Muscle of arm (tissue), 12 donors: Measurements from ENCODE around the gene TFDP2. TPM values are rescaled to one million over a fixed set of nuclear protein-coding genes. Genes with fewer than 3 reads are reported as not detected.
A peak's percentile ranks its signal among the peaks of the same experiment; 100 is the strongest.
"Not testable (repeated sequence)": the region's sequence is repeated elsewhere in the genome, so short reads cannot be mapped to it uniquely, and the experiment has no call there.

Experiments
- DNase-seq: peaks from one replicate; pipeline ENCODE4 v3.0.0-alpha.2; 2013
- polyA plus RNA-seq, 12 donors: library from polyadenylated mRNA; unstranded; fragments of 120-200 nt; gene quantifications; one replicate each; pipeline ENCODE4 v1.2.1, GENCODE V29; 2013; ENCODE audit not compliant: insufficient read length in 12 of 12

TFDP2 gene
- polyA plus RNA-seq, 12 donors: 24.5 to 82.9 (median 44.4) TPM

DNA sequence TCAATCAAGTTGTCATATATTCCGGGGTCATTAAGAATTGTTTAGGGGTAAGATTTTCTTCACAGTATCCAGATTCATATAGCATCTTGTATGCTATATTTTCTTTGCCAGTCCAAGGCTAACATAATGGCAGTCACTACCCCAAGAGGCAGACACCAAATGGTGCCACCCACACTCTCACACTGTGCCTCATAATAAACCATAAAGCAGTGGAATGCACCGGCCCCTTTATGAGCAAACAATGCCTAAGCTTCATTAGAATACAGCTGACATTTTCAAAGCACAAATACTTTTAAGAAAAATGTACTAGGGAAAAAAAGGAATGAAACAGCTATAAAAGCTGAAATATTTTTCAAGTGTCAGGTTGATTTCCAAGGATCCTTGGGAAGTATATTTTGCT lies 121.6 kb downstream of the TFDP2 start:
- DNase-seq: peak; percentile 17

DNA sequence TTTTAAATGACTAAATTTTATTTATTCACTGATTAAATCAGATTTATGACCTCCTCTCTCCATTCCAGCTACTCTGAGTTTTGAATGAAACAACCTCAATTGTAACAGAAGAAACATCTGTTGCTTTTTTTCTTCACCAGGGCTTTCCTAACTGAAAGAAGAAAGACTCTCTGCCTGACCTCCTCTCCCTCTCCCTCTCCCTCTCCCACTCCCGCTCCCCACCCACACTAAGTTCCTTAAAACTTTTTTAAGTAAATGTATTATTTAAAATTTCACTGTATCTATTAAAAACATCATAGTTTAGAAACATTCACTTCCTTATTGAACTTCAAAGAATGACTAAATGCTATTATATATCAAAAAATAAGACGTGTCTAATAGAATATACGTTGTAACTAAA lies 122.0 kb downstream of the TFDP2 start:
- peak; percentile 18 for DNase-seq

- DNase-seq: no peak
Measured at GRCh38 chr3:142026333-142026732, 123.0 kb downstream of the TFDP2 start.

- DNase-seq: no peak
Measured at GRCh38 chr3:142022381-142022780, 127.0 kb downstream of the TFDP2 start.

- DNase-seq: no peak
Measured at GRCh38 chr3:142021127-142021526, 128.2 kb downstream of the TFDP2 start.

- no peak for DNase-seq
Measured at GRCh38 chr3:142019794-142020320, 129.5 kb downstream of the TFDP2 start.

GRCh38 chr3:142013993-142014392 lies 135.4 kb downstream of the TFDP2 start:
- no peak for DNase-seq

DNA sequence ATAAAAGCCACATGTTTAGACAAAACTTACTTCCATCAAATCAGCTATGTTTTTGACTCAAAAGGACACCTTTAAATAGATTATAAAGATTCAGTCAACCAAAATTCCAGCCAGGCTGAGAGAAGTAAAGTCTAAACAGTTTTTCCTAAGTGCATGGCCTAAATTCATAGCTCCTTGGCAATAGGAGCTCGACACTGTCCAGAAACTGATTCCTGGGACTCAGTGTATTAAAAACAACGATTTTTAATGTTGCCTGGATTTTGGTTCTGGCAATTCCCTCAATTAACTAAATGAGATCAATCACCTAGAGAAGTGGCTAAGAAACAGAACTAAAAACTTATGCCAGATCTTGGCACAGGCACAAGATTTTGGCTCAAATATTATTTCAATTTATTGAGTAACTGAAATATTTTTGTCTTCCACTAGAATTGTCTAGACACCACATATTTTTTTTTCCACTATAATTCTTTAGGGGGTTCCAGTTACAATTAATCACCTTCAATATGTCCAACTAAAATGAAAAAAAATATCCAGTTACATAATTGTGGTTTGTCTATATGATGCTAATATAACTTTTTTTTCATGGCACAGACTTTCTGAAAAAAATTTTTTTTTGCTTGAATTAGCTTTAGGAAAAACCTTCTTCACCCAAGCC lies 135.9 kb downstream of the TFDP2 start:
- DNase-seq: peak; percentile 53

- no peak for DNase-seq
Measured at GRCh38 chr3:142009029-142009428, 140.3 kb downstream of the TFDP2 start.

DNA sequence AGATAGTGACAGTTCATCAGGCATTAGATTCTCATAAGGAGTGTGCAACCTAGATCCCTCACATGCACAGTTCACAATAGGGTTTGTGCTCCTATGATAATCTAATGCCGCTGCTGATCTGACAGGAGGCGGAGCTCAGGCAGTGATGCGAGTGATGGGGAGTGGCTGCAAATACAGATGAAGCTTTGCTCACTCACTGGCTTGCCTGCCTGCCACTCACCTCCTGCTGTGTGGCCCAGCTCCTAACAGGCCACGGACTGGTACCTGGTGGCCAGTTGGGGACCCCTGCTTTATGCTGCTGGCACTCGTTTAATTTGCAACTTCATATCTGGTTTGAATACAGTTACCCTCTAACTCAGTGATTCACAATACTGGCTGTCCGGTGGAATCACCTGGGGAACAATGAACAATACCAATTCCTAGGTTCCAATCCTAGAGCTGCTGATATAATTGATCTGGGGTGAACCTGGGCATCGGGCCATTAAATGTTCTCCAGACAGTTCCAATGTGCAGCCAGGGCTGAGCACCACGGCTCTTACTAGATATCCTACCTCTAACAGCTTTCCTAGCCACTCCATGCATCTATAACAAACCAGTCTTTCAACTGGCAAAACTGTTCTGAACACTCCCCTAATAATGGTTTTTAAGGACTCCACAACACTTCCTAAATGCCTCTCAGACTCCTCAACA lies 141.5 kb downstream of the TFDP2 start:
- DNase-seq: no peak

- DNase-seq: not testable (repeated sequence)
Measured at GRCh38 chr3:142004957-142005356, 144.4 kb downstream of the TFDP2 start.

DNA sequence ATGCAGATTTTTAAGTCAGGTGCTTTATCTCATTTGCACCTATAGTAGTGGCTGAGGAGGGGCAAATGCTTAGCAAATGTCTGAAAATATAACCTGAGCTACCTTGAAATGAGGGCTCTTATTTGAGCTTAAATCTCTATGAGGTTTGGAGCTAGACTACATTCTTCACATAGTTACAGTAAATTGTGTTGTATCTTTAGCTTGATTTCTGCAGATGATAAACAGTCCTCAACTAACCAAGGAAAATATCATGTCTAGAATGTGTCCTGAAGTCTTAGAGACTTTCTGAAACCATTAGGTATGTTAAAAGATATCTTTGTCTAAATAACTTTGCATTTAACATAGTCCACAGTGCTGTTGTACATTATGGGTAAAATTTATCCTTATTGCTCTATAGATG lies 145.3 kb downstream of the TFDP2 start:
- no peak for DNase-seq

DNA sequence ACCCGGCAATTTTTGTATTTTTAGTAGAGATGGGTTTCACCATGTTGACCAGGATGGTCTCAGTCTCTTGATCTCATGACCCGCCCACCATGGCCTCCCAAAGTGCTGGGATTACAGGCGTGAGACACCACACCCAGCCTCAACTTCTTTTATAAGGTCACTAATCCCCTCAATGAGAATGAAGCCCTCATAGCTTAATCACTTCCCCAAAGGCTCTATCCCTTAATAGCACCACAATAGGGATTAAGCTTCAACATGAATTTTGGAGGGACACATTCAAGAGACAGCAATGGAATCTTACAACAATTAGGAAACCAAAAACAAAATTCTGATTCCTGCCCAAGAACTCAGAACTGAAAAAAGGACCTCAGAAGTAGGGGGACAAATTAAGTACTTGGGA lies 146.1 kb downstream of the TFDP2 start:
- DNase-seq: no peak

DNA sequence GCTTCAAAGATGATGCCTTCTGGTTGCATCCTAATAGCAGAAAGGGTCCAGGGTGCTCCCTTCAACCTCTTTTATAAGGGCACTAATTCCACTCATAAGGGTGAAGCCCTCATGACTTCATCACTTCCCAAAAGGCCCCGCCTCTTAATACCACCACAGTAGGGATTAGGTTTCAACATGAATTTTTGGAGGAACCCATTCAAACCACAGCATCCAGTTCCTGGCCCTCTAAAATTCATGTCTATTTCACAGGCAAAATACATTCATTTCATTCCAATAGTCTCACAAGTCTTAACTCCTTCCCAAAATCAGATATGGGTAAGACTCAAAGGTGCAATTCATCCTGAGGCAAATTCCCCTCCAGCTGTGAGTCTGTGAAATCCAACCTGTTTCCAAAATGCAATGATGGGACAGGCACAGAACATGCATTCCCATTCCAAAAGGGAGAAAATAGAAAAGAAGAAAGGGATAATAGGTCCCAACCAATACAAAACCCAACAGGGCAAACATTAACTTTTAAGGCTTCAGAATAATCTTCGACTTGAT lies 148.9 kb downstream of the TFDP2 start:
- DNase-seq: no peak

- DNase-seq: peak; percentile 12
Measured at GRCh38 chr3:141998669-141999290, 150.6 kb downstream of the TFDP2 start.

DNA sequence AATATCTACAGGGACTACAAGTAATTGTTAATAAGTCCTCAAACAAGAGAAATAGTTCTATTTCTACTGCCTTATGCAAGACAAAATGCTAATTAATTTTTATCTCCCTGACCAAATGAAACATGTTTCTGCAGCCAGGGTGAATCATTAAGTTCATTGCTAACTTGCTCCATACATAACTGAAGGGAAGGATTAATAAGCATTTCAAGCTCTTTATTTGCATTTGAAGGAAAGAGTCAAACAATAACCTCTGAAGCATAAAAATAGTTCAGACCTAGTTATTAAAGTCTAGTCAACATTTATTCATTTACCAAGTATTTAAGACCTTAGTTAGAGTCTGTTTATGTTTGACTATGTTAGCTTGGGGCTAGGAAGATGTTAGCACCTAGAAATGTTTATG lies 152.9 kb downstream of the TFDP2 start:
- DNase-seq: no peak

DNA sequence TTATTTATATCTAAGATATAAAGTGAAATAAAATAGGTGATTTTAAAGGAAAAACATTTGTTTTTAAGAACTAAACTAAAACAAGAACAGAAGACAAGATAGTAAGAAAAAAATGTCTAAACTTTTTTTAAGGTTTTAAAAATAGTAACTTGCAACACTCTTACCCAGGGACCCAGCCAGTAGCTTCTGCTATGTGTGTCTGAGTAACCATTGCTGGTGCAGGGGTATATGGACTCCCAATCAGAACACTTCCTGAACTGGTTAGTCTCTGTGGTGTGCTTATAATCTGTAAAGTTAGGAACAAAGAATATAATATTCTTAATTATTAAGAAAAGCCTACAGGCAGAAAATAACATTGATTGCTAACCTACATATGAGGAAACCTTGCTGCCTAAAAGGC lies 154.5 kb downstream of the TFDP2 start:
- no peak for DNase-seq

DNA sequence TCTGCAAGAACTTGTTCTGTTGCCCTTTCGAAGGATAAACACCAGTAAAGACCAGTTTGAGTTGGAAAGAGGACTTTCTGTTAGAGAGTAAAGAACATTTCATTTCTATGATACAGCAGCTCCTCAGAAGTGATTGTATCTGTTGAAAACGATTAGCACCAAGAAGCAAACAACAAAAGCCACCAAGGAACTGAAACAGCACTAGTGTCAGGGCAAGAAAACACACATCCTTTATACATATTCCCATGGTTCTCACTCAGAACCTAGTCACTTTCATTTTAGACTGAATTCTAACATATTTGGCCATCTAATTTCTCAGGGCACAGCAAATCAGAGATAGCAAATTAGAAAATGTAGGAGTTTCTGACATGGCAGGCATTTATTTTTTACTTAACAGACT lies 156.8 kb downstream of the TFDP2 start:
- DNase-seq: no peak

- DNase-seq: no peak
Measured at GRCh38 chr3:141986548-141987107, 162.7 kb downstream of the TFDP2 start.

- no peak for DNase-seq
Measured at GRCh38 chr3:141981084-141981483, 168.3 kb downstream of the TFDP2 start.

DNA sequence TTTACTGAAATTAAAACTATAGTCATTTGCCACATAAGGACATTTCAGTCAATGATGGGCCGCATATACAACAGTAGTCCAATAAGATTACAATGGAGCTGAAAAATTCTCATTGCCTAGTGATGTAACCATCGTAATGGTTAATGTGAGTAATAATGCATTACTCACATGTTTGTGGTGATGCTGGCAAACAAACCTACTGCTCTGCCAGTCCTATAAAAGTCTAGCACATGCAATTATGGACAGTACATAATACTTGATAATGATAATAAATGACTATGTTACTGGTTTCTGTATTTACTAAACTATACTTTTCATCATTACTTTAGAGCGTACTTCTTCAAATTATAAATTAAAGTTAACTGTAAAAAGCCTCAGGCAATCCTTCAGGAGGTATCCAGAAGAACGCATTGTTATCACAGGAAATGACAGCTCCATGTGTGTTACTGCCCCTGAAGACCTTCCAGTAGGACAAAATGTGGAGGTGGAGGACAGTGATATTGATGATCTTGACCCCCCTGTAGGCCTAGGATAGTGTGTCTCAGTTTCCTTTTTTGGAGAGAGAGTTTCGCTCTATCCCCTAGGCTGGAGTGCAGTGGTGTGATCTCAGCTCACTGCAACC lies 170.2 kb downstream of the TFDP2 start:
- no peak for DNase-seq

DNA sequence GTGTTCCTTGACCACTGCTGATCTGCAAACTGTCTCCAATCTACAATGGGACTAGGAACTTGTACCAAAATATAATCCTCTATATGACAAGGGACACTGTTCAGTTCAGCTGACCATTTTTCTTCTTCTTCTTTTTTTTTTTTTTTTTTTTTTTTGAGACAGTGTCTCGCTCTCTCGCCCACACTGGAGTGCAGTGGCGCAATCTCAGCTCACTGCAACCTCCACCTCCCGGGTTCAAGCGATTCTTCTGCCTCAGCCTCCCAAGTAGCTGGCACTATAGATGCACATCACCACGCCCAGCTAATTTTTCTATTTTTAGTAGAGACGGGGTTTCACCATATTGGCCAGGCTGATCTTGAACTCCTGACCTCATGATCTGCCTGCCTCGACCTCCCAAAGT lies 174.6 kb downstream of the TFDP2 start:
- not testable (repeated sequence) for DNase-seq
